G401.6 (cell line): ENCODE data around the gene AQP9.
"Not testable (repeated sequence)": the region's sequence is repeated elsewhere in the genome, so short reads cannot be mapped to it uniquely, and the experiment has no call there.

Source experiments
- FAIRE-seq: peaks from 2 replicates; lab custom pipeline; 2012; peaks lifted over from hg19 to GRCh38; lab: Jason Lieb, UNC

AQP9 gene

DNA sequence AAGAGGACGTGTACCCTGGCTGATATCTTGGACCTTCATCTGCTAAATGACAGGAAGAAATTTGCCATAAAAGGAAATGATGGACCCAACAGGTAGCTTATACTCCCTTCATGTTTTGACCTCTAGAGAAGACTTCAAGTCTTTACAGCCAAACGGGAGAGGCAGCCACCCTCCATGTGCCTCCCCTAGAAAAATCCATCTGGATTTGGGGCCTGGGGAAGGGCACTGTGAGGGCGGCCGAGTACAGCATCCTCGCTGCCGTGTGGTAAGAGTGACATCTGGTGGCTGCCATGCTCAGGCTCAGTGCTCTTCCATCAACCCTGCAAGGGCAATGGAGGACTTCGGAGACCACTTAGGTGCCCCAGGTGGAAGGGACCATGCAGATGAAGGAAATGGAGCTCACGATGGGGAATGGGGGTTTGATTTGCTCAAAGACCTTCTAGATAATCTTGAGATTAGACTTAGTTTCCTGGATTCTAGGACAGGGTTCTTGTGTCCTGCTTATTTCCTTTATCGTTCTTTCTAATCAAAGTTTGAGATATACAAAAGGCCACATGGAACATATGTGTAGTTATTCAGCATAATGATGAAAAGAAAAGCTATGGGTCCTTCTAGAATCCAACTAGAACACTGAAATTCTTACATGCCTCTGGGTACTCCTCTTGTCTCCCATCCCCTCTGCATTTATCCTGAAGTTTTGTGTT, 44.4 kb downstream of the AQP9 start:
- no peak for FAIRE-seq

DNA sequence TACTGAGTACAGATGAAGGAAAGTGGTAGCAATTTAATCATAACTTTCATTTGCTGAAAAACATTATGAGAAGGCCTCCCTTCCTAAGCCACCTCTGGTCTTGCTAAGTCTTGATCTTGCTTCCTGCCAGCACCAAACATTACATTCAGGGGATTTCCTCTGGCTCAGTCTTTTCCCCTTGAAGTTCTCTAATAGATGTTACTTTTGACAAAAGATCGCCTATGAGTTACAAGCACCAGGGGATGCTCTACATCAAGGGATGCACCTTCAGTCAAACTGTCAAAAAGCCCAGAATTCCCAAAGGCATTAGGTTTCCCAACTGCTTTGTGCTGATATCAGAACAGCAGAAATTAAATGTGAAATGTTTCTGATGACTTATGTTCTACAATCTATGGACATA, 47.3 kb downstream of the AQP9 start:
- FAIRE-seq: no peak

DNA sequence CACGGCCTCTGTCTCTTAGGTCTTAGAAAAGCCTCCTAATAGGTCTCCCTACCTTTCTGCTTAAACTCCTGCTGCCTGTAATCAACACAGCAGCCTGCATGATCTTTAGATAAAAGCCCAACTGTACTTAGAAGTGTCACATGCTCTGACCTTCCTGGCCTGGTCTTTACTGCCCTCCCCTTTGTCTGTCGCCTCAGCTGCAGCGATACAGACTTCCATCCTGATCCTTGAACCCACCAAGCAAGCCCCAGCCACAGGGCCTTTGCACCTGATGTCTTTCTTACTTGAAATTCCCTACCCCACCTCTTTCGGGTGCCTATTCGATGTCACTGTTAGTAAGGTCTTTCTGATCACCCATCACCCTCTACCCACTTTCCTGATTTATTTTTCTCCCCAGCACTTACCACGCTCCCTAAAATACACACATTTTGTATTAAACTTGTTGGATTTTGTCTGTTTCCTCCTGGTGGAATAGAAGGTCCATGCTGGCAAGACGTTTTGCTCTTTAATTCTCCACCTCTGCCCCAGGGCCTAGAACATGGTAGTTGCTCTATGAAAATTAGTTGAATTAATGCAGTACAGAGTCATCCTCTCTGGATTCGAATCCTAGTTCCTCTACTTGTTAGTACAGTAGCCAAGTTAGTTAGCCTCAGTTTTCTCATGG, 51.1 kb downstream of the AQP9 start:
- FAIRE-seq: no peak

DNA sequence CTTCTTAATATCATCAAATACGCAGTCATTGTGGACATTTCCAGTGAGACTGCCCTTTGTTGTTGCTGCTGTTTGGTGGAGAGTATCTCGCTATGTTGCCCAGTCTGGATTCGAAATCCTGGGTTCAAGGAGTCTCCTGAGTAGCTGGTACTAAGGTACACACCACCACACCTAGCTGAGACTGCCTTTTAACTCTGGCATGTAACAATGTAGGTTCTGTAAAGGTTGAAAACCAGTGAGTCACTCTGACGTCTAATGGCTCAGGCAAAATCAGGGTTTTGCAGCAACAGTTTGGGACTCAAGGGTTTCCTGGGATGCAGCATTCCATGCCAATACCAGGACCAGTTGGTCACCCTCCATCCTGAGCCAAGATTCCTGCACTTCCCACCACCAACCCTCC, 52.2 kb downstream of the AQP9 start:
- FAIRE-seq: no peak

DNA sequence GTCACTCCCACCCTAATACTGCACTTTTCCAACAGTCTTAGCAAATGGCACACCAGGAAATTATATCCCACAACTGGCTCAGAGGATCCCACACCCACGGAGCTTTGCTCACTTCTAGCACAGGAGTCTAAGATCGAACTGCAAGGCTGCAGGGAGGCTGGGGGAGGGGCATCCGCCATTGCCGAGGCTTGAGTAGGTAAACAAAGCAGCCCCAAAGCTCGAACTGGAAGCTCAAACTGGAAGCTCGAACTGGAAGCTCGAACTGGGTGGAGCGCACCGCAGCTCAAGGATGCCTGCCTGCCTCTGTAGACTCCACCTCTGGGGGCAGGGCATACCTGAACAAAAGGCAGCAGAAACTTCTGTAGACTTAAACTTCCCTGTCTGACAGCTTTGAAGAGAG, 55.5 kb downstream of the AQP9 start:
- not testable (repeated sequence) for FAIRE-seq

DNA sequence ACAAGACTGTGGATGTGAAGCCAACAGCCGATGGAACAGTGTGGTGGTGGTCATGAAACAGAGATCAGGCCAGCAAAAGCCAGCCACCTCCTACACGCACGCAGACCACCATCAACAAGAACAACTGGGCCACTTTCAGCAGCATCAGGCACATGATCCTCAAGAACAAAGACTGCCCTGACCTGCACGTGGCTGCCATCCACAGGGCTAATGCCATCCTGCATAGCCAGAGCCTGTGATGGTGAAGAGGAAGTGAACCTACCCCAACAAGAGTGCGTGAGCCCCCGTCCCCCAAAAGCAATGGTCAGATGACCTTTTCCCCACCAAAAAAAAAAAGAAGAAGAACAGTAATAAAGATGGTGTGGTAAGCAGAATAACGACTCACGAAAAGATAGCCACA, 62.6 kb downstream of the AQP9 start:
- FAIRE-seq: no peak

DNA sequence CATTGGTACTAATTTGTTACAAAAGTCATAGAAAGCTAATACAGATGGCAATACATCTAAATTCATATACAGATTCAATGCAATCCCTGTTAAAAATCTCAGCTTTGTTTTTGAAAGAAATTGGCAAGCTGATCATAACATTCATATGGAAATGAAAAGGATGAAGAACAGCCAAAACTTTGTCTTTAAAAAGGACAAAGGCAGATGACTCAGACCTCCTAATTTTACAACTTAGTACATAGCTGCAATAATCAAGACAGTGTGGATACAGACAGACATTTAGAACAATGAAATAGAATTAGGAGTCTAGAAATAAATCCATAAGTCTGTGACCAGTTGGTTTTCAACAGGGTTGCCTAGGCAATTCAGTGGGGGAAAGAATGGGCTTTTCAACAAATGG, 63.3 kb downstream of the AQP9 start:
- no peak for FAIRE-seq

DNA sequence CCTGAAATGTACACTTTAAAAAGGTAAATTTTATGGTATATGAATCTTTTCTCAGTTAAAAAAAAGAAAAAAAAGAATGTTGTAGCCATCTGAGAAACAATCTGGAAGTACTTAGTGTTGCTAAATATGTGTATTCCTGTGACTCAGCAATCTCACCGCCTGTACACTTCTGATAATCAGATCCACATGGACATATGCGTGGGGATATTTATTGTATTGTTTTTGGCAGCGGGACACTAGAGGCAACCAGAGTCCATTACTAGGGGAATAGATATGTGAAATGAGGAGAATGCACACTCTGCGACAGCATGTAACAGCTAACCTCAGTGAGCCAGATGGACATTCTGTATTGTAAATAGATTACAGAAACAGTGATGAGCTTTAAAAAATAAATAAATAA, 65.4 kb downstream of the AQP9 start:
- no peak for FAIRE-seq

DNA sequence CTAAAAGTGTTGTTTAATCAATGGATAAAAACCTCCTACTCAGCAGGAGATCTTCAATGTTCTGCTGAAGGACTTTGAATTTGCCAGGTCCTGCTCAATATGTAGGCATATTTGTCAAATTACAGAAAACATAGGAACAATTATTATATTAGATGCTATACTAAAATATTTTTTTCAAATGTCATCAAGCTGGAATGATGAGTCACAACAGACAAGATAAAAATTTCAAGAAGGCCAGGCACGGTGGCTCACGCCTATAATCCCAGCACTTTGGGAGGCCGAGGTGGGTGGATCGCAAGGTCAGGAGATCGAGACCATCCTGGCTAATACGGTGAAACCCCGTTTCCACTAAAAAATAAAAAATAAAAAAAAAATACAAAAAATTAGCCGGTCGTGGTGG, 68.0 kb downstream of the AQP9 start:
- no peak for FAIRE-seq

DNA sequence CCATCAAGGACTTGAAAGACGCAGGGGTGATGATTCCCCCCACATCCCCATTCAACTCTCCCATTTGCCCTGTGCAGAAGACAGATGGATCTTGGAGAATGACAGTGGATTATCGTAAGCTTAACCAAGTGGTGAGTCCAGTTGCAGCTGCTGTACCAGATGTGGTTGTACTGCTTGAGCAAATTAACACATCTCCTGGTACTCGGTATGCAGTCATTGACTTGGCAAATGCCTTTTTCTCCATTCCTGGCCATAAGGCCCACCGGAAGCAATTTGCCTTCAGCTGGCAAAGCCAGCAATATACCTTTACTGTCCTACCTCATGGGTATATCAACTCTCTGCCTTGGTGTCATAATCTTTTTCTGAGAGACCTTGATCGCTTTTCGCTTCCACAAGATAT, 70.0 kb downstream of the AQP9 start:
- FAIRE-seq: not testable (repeated sequence)

DNA sequence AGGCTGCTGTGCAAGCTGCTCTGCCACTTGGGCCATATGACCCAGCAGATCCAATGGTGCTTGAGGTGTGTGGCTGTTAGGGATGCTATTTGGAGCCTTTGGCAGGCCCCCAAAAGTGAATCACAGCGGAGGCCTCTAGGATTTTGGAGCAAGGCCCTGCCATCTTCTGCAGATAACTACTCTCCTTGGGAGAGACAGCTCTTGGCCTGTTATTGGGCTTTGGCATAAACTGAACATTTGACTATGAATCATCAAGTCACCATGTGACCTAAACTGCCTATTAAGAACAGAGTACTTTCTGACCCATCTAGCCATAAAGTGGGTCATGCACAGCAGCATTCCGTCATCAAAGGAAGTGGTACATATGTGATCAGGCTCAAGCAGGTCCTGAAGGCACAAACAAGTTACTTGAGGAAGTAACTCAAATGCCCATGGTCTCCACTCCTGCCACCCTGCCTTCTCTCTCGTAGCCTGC, 70.9 kb downstream of the AQP9 start:
- not testable (repeated sequence) for FAIRE-seq

DNA sequence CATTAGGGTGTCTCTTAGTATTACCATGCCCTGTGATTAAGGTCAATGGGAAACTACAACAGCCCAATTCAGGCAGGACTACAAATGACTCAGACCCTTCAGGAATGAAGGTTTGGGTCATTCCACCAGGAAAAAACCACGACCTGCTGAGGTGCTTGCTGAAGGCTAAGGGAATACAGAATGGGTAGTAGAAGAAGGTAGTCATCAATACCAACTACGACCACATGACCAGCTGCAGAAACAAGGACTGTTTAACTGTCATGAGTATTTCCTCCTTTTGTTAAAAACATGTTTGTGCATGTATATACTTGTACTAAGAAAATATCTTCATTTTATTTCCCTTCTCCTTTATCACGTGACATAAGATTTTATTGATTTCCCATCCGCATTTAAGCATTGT, 71.8 kb downstream of the AQP9 start:
- FAIRE-seq: not testable (repeated sequence)

DNA sequence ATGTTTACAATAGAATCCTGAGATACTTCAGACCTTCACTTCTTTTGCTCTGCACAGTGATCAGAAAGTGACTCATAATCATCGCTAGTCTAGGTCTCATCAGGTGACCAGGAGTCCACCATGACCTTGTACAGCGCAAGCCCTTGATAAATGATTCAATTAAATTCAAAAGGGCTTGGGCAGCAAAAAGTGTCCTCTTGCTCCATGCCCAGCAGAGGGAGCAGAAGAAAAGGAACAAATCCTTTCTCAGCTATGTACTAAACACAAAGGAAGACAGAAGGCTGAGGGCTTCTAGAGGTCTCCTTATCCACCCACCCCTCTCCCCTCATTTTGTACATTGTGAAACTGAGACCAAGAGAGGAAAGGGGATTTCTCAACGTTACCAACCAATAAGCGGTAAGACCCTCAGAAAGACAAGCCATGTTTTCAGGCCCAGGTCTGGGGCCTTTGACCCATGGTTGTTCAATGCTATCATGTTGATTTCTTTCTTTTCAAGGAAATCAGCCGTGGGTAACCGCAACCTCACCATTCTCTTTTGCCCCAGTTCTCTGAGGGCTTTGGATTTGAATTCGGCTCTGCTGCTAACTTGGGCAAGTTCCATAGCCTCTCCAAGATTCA, 74.8 kb downstream of the AQP9 start:
- FAIRE-seq: no peak

DNA sequence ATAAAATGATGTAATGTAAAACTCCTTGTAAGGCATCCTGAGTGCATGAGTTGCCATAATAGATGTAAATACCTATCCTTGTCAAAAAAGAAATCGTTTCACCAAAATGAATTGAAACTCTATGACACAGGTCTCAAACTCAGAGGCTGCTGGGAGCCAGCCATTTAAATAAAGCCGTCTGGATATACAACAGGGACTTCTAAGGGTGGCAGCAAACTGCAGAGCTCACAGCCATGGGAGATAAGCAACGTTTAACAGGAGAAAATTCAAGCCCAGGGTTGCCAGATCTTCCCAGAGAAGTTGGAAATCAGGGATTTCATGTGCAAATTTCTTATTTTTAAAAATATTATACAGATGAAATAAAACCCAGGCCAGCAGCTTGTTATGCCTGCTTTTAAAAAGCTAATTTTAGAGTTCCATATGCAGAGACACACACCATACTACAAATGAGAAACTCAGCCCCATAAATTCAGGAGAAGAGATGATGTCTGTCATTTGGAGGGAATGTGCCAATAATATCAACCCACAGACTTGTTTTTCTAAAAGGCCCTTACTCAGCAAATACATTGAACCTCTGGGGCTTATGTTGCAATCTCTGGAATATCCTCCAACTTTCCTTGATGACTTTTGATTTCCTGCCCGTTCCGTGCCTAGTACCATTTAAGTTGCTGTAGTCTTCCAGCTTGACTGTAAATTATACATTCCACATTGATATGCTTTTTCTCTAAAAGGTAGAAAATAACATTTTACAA, 75.6 kb downstream of the AQP9 start:
- no peak for FAIRE-seq

DNA sequence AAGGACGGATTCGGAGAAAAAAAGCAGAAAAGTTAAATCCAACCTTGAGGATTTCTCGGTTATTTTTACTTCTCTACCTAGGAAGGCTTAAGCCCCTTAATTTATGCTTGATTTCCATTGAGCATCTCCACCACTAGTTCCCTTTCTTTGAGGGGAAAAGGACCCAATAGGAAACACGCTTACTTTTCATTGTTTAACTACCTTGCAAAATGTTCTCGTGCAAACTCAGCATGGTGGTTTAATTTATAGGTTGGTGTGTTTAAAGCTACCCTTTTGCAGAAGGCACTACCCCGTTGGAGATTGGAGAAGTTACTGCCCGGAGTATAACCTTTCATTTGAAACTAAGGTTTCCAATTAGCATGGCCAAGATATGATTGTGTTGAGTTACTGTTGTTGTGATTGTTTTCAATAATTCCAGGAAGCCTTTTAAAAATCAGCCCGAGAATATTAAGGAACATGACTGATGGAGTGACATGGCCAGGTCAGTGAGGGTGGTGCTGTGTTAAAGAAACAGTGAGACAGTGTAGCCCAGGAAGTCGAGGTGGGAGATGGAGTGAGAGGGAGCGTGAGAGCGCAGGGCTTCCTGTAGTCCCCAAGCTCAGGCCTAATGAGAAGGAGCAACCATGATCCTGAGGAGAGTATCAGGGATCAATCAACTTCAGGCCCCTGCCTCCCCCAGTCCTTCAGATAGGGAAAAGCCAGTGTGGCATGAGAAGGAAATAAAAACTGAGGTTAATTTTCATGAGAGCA, 76.6 kb downstream of the AQP9 start:
- FAIRE-seq: no peak

DNA sequence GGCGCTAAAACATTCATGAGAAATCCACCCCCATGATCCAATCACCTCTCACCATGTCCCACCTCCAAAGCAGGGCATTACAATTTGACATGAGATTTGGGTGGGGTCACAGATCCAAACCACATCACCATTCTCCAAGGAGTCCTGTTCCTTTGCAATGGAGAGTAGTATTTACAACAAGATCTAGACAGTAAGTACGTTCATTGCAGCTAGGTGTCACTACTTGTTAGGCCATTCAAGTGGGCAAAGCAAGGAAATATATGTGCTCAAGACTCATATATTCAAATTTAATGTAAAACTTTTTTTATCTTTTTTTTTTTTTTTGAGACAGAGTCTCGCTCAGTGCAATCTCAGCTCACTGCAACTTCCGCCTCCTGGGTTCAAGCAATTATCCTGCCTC, 79.3 kb downstream of the AQP9 start:
- no peak for FAIRE-seq

DNA sequence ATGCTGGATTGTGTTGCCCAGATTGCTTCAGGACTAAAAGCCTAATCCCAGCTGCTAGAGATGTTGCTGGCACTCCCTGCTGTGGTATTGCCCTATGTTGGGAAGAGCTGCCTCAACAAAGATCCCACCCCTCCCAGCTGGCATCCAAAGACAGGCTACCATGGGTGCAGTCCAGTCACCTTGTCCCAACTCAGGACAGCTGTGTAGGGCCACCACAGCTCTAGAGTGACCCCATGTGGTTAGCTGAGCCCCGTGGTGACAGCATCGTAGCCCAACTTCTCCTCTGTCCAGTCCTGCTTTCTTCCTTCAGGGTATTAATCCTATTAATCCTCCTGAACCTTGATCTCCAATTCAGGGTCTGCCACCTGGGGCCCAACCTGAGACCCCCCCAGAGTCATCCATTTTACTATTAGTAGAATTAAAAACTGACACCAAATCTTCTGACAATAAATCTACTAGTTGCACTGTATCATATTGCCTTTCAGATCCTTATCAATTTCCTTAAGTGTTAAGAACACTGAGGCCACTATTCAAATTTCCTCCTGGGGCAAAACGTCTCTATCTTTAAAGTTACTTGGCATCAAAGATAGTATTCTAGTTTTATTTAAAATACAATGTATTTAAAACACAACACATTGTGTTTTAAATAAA, 83.5 kb downstream of the AQP9 start:
- no peak for FAIRE-seq

DNA sequence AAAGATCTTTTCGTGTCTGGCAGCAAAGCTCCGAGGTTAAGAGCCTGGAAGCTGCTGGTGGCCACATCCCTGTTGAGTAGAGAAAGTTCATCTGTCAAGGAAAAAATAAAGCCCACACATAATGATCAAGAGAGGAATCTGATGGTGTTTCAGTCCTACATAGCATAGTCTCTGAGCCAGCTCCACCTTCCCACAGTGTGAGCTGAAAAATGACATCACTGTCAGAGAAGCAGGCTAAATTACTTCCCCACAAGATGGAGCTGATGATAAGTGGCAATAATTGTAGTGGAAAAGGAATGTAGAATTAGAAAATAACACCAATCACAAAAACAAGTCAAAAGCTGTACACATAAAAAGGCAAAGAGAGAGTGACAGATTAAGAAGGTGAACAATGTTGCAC, 84.5 kb downstream of the AQP9 start:
- no peak for FAIRE-seq

DNA sequence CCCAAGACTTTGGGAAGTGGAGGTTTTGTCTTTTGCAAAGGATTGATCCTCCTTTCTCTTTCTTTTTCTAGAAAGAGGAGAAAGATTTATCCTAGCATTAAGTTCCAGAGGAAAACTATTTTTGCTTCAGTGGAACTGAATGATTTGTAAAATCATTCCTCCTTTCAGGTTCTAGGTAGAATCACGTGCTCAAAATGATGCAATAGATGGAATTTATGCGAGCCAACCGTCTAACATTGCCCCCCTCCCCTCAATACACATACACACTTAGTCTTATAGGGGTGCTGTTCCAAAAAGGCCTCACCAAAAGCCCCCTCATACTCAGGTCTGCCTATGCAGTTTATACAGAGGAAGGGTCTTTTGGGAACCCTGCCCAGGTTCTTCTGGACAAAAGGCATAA, 85.3 kb downstream of the AQP9 start:
- FAIRE-seq: no peak

DNA sequence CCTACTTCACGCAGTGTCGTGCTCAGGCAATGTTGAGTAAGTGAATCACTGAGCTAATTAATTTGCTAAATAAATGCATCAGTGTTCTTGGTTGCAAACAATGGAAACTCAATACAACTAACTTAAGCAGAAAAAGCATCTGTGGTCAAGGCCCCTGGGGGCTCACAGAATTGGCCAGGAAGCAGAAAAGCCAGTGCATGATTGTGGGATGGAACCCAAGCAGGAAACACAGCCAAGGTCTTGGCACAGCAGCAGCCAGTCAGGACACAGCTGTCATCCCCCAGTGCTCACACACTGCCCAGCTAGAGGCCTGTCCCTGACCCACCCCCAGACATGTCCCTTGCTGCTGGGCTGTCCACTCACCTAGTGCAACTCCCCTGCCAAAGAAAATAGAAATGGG, 85.9 kb downstream of the AQP9 start:
- no peak for FAIRE-seq

DNA sequence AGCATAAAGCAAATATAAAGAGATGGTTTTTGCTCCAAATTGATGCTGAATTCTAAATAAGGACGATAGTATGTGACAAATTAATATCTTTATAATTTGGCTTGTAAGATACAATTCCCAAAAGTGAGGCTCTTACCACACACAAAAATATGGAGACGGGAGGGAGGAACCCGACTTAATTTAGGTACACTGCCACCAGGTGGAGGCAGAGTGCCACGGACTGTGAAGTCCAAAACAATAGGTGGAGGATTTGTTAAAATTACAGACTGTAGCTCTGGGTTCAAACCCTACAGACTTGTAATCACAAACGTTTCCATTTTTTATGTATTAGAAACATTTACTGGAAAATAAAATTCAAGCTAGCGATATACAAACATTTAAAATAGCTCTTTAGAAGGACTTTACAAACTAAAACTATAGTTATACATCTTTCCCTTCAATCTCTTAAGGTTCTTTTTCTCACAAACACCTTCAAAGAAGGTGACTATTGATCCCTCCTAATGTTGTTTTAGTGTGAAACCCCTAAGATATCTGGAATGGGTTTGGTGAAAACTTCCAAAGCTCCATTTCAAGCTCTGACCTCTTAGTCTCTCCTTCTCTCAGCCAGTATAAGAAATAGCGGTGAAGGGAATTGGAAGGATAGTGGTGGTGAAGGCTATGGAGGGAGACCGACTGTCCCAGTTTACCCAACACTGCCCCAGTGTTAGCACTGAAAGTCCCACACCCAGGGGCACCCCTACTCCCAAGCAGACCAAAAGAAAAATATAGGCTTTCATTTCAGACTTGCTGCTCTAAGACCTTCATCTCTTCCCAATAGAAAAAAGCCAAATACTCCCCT, 89.7 kb downstream of the AQP9 start:
- peak; percentile 89 for FAIRE-seq
